GM11168 (cell line): ENCODE measurements around the gene MCF2L.

ENCODE experiments used
- in situ Hi-C: fragments of 300-500 bp; cut with MboI; formaldehyde crosslinking; loops from one replicate; pipeline ENCODE4 v1.12.0; 2022; ENCODE audit warnings: low sequenced_read_pairs; ENCODE audit not compliant: unreplicated experiment

MCF2L gene

GRCh38 chr13:112962396-112962795 is 6.6 kb upstream of the MCF2L start:
- in situ Hi-C loops = no loop called here

GRCh38 chr13:112962911-112963625 is 5.9 kb upstream of the MCF2L start:
- in situ Hi-C loops = no loop called here

DNA sequence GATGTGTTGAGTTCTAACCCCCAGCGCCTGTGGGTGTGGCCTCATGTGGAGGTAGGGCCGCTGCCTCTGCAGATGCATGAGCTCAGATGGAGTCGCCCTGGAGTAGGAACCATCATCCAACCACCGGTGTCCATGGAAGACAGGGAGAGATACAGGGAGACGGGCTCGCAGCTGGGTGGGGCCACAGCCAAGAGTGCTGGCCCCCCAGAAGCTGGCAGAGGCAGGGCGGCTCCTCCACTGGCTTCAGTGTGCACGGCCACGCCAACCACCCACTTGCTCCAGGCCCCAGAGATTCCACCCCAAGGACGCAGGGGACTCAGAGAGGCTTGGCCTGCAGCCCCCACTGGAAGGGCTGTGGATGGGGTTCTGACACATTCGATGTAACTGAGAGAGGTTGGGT is 5.4 kb upstream of the MCF2L start:
- in situ Hi-C loops = no loop called here

- in situ Hi-C loops = no loop called here
Observed at GRCh38 chr13:112964971-112965492, 4.0 kb upstream of the MCF2L start.

DNA sequence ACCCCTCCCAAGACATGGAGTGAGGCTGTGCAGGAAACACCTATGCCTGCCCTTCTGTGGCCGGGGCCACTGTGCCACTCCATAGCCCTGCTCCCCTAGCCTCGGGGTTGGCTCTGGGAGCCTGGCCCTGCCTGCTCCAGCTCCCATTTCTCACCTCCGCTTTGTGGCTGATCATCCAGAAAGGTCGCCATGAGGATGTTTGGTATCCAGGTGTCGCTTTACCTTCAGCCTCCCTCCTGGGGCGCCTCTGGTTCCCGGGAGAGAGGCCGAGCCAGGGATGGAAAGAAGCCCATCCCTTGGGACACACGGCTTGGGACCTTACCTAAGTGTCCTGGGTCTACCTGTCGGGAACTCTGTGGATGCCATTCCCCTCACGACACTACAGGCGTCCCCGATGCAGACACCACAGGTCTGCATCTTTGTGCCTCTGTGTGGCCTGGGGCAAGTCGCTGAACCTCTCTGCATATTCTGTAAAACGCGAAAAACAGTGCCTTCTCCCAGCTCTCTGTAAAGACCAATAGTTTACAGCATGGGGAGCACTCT is 3.4 kb upstream of the MCF2L start:
- in situ Hi-C loops = no loop called here

- in situ Hi-C loops = no loop called here
Observed at GRCh38 chr13:112966776-112967175, 2.2 kb upstream of the MCF2L start.

DNA sequence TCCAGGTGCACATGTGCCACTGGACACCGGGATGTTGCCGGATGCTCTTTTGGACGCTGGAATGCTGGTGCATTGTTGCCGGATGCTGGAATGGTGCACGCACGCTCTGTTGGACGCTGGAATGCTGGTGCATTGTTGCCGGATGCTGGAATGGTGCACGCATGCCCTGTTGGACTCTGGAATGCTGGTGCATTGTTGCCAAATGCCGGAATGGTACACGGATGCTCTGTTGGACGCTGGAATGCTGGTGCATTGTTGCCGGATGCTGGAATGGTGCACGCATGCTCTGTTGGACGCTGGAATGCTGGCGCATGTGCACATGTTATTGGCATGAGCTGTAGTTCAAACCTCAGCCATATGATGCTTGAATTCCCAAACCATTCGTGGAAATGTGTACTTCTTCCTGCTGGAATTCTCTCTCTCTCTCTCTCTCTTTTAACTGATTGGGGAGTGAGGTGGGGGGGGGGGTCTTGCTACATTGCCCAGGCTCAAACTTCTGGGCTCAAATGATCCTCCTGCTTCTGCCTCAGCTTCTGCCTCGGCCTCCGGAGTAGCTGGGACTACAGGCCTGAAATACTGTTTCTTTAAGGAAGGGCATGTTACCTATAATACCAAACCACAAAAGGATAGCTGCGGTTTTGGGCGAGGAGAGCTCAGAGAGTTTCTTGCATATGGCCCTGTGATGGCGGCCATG is 1.2 kb upstream of the MCF2L start:
- in situ Hi-C loops = no loop called here

GRCh38 chr13:112968380-112968909 is 569 bp upstream of the MCF2L start:
- in situ Hi-C loops = no loop called here

GRCh38 chr13:112969692-112970338 is 801 bp downstream of the MCF2L start:
- in situ Hi-C loops = no loop called here

DNA sequence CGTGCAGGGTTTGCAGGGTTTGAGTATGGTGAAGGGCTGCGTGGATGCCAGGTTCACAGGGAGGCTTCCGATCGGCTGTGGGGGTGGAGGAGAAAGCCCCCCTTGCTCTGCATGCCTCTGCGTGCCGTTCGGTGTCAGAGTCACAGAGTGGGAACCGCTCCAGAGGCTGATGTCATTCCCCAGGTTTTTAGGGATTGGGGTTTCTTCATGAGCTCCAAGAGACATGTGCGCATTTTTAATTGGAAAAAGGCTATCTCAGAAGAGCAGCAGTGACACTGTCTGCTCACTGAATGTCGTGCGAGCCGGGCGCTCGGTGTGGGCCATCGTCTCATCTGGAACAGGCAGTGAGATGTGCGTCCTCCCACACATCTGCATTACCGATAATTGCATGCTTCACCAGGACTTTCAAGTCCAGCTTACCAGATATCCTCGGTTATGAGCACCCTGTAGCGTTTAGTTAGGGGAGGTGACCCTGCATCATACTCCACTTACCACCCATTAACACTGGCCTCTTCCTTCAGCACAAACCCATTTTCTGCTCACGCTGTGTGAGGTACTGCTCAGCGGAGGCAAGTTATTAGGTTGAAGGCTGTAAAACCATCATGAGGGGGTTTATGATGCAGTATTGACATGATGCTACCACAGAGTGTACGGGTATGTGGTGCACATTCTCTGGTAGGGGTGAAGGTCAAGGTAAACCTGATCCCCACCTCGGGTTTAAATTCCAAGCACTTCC is 1.7 kb downstream of the MCF2L start:
- in situ Hi-C loops = no loop called here

GRCh38 chr13:112971288-112971643 is 2.3 kb downstream of the MCF2L start:
- in situ Hi-C loops = no loop called here

DNA sequence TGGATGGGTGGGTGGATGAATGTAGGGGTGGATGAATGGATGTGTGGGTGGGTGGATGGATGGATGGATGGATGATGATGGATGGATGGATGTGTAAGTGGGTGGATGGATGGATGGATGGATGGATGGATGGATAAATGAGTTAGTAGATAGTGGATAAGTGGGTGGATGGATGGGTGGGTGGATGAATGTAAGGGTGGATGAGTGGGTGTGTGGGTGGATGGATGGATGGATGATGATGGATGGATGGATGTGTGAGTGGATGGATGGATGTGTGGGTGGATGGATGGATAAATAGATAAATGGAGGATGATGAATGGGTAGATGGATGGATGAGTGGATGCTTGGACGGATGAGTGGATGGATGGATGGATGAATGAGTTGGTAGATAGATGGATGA is 3.2 kb downstream of the MCF2L start:
- in situ Hi-C loops = no loop called here

DNA sequence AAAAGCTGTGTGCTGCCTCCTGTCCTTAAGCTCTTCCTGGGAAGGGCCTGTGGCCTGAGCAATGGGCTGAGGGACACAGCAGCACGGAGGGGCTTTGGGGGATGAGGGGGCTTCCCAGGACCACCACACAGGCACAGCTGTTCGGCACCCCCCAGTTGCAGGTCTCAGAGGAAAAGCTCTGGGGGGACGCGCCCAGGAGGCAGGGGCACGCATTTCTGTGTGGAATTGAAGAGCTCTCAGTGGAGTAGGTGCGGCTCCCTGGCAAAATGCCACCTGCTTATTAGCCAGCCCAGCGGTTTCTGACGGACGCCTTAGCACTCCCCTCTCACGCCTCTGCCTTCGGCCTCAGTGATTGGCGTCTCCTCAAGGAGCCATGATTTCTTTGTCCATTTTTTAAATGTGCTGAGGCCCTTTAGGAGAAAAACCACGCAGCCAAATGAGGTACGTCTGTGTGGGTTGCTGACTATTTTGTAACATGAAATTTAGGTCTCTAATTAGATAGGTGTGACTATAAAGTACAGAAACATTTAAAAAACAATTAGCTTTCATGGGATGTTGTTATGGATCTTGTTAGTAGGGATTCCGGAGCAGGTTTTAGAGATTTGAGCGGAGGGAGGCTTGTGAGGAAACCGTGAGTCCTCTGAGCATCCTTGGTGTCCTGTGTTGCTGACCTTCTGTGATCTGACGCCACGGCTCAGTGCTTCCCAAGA is 4.0 kb downstream of the MCF2L start:
- in situ Hi-C loops = no loop called here

DNA sequence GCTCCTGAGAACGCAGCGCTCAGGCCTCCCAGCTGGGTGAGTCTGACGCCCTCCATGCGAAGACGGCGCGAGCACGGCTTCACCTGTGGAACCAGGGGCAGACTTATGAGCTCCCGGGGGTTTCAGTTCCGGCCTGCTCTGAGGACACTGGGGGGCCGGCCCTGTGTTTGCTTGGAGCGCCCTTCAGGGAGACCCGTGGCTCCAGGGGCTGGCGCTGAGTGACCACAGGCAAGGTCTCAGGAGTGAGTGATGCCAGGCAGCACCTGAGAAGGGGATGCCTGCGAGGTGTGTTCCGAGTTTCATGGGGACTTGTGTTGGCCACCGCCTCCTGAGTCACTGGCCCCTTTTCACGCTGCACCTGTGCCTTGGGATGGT is 4.5 kb downstream of the MCF2L start:
- in situ Hi-C loops = no loop called here

DNA sequence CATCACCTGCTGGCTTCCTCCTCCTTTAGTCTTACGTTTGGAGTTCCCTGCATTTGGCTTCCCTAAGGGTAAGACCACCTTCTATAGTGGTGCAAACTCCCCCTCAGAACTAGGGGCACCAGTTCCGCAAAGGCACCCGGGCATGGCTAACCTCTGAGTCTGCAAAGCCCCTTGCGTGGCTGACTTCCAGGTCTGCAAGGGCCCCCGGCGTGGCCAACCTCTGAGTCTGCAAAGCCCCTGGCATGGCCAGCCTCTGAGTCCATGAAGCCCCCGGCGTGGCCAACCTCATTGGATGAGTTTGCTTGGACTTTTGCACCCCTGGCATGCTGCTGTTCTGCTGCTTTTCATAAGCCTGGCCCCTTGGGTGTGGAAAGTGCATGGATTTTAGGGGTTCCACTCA is 5.1 kb downstream of the MCF2L start:
- in situ Hi-C loops = no loop called here

- in situ Hi-C loops = no loop called here
Observed at GRCh38 chr13:112974671-112975070, 5.7 kb downstream of the MCF2L start.

DNA sequence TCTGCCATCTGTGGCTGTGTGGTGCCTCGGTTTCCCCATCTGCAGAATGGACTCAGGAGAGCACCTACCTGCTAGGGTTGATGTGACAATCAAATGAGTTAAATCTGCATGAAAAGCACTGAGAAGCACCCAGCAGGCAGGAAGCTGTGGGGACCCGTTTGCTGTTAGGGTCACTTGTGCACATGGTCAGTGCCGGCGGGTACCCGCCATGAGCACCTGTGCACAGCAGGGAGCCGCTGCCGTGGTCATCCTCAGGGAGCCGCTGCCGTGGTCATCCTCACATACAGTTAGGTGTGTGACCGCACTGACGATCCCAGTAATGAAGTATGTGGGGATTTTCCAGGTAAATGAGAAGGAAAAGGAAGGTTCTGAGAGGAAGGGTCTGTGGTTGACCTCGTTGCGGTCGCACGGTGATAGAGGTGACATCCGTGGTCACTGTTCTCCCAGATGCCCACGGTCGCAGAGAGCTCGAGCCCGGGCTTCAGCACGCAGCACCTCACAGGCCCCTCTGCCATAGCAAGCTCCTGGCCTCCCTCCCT is 6.5 kb downstream of the MCF2L start:
- in situ Hi-C loops = no loop called here

DNA sequence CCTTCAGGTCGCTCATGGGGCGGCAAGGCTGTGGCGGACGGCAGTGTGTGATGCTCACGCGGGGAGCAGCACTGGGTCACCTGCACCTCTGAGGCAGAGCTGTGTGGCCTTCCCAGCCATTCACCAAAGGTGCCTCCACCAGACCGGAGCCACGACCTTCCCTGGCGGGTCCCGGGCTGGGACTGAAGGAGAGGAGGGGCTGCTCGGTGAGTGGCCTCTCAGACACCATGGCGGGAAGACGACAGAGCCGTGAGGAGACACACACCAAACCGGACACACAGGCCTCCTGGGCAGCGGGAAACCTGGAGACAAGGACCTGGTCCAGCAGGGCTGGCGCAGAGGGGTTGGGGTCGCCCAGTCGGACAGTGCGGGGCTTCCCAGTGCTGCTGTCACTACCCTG is 7.5 kb downstream of the MCF2L start:
- in situ Hi-C loops = no loop called here

GRCh38 chr13:112977091-112977490 is 8.1 kb downstream of the MCF2L start:
- in situ Hi-C loops = no loop called here
